HepG2 (cell line): ENCODE data around the gene MFAP4. TPM values are rescaled to one million over a fixed set of nuclear protein-coding genes. Genes with fewer than 3 reads are reported as not detected.

ENCODE experiments used
- CTCF ChIP-seq: sonication (generic); formaldehyde crosslinking; IDR thresholded peaks from 2 replicates; pipeline ENCODE4 v1.5.0; 2020; ENCODE audit warnings: mild to moderate bottlenecking, missing genetic modification reagents, moderate library complexity
- MBNL3 ChIP-seq: fragments of 250-450 bp; sonication (Bioruptor Pico); conservative IDR thresholded peaks from 2 replicates; pipeline ENCODE4 v1.8.0; 2022; ENCODE audit warnings: mild to moderate bottlenecking, inconsistent platforms
- POLR2AphosphoS2 ChIP-seq: IDR thresholded peaks from 2 replicates; pipeline ENCODE4 v1.6.1; 2011; ENCODE audit warnings: low read depth, low read length, improper control_type of control experiment
- RXRA ChIP-seq: sonication (generic); formaldehyde crosslinking; IDR thresholded peaks from 2 replicates; pipeline ENCODE4 v1.5.1; 2020; ENCODE audit warnings: missing genetic modification reagents
- SOX5 ChIP-seq: IDR thresholded peaks from 2 replicates; pipeline ENCODE4 v1.6.1; 2016; ENCODE audit warnings: borderline replicate concordance
- SSRP1 ChIP-seq: IDR thresholded peaks from 2 replicates; pipeline ENCODE4 v1.6.1; 2016; ENCODE audit warnings: control low read depth
- TCF7 ChIP-seq: sonication (generic); IDR thresholded peaks from 2 replicates; pipeline ENCODE4 v1.6.1; 2016; ENCODE audit warnings: antibody characterized with exemption, low read depth
- ZBTB34 ChIP-seq: sonication (generic); formaldehyde crosslinking; IDR thresholded peaks from 2 replicates; pipeline ENCODE4 v1.8.0; 2022; ENCODE audit warnings: mild to moderate bottlenecking, missing genetic modification reagents
- ZNF891 ChIP-seq: sonication (generic); formaldehyde crosslinking; IDR thresholded peaks from 2 replicates; pipeline ENCODE4 v1.5.0; 2020; ENCODE audit warnings: mild to moderate bottlenecking, missing genetic modification reagents
- polyA plus RNA-seq, 8 experiments: library from polyadenylated mRNA; depleted of rRNA in 3 of 8; stranded (reverse) in 7 of 8; unstranded in 1 of 8; fragments of >200 nt; fragmentation: Illumina TruSeq in 4 of 8; extraction: Trizol in 4 of 8; gene quantifications; 2 replicates each; pipeline versions ENCODE4 v1.2.1 to v1.2.3, GENCODE V29; 2011 to 2016; ENCODE audit warnings: low read depth in 4 of 8, missing spikeins in 1 of 8, mixed read lengths in 1 of 8; ENCODE audit not compliant: insufficient read depth in 1 of 8
- total RNA-seq, 5 experiments: library from RNA; depleted of rRNA; stranded (reverse); fragments of >200 nt; fragmentation: Illumina TruSeq; extraction: Trizol; gene quantifications; 2 replicates each; pipeline ENCODE4 v1.2.3, GENCODE V29; 2016; ENCODE audit warnings: low read depth in 1 of 5
- TF ChIP-seq, protein P1 (sequence below): IDR thresholded peaks from 2 replicates; pipeline ENCODE4 v1.4.0; 2020; ENCODE audit warnings: mild to moderate bottlenecking, missing genetic modification reagents
- TF ChIP-seq, protein P2 (sequence below): fragments of 450-650 bp; IDR thresholded peaks from 2 replicates; pipeline ENCODE4 v1.6.1; 2017
- TF ChIP-seq, protein P3 (sequence below), 2 experiments: IDR thresholded peaks; 2 replicates each; pipeline ENCODE4 v1.6.1; 2011 to 2012; ENCODE audit warnings: low read length in 2 of 2, borderline replicate concordance in 1 of 2, low read depth in 1 of 2, mild to moderate bottlenecking in 1 of 2, moderate library complexity in 1 of 2

The MFAP4 gene
- total and polyA plus RNA-seq, 2 of the 13 experiments (the other 11 are each of a cell fraction or from before 2014, with no cell fraction given), result 0.08 TPM; not detected in 1

DNA sequence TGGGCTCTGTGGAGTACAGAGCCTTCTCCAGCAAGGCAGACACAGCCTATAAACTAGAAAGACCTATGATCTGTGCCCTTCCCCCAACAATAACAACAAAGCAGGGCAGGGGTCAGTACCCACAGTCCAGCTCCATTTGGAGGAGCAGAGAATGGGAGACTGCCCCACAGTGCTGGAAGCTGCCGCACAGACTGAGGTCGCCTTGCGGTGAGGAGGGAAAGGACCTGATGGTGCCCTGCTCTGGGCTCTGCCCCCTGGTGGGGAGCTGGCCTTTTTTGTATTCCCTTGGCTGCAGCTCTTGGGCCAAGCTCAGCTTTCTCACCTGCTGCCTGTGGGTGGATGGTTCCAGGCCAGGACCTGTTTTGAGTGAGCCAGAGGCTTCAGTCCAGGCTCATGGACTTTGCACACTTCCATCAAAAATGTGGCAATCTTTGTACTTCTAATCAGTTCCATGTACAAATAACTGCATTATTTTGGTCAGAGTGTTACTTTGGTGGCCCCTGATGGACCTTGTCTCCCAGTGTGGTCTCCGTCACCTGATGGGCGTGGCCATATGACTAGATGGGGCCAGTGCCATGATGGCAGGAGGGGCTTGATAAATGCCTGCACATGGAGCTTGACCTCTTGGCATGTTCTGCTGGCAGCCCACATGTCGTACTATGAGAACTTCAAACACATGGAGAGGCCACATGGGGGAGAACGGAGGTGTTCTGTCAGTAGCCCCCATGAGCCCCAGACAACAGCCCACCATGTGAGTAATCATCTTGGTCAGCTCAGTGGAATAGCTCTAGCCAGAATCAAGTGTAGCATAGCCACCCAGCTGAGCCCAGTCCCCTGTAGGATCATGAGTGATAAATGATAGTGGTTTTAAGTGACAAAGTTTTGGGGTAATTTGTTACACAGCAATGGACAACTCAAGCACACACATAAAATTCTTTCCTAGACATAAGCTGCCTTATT lies 48.7 kb downstream of the MFAP4 start (continued):
- TF ChIP-seq, protein P1, sequence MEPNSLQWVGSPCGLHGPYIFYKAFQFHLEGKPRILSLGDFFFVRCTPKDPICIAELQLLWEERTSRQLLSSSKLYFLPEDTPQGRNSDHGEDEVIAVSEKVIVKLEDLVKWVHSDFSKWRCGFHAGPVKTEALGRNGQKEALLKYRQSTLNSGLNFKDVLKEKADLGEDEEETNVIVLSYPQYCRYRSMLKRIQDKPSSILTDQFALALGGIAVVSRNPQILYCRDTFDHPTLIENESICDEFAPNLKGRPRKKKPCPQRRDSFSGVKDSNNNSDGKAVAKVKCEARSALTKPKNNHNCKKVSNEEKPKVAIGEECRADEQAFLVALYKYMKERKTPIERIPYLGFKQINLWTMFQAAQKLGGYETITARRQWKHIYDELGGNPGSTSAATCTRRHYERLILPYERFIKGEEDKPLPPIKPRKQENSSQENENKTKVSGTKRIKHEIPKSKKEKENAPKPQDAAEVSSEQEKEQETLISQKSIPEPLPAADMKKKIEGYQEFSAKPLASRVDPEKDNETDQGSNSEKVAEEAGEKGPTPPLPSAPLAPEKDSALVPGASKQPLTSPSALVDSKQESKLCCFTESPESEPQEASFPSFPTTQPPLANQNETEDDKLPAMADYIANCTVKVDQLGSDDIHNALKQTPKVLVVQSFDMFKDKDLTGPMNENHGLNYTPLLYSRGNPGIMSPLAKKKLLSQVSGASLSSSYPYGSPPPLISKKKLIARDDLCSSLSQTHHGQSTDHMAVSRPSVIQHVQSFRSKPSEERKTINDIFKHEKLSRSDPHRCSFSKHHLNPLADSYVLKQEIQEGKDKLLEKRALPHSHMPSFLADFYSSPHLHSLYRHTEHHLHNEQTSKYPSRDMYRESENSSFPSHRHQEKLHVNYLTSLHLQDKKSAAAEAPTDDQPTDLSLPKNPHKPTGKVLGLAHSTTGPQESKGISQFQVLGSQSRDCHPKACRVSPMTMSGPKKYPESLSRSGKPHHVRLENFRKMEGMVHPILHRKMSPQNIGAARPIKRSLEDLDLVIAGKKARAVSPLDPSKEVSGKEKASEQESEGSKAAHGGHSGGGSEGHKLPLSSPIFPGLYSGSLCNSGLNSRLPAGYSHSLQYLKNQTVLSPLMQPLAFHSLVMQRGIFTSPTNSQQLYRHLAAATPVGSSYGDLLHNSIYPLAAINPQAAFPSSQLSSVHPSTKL (CRISPR knock-in tag), result peak; percentile 56; the same call in 1 of the 2 replicates
- TF ChIP-seq ZBTB34 (peak; percentile 88; the same call in 1 of the 2 replicates), ZNF891 (0 out of 2 replicates have a peak, but pooled peaks have one; percentile 34), TCF7 (no peak; the same call in 1 of the 2 replicates), POLR2AphosphoS2 (no peak; the same call in 1 of the 2 replicates), MBNL3 (CRISPR knock-in tag) (no peak), CTCF (CRISPR knock-in tag) (peak; percentile 96), SSRP1 (CRISPR knock-in tag) (0 out of 2 replicates have a peak, but pooled peaks have one; percentile 15), SOX5 (peak; percentile 66), RXRA (peak; percentile 91)
- TF ChIP-seq, protein P2, sequence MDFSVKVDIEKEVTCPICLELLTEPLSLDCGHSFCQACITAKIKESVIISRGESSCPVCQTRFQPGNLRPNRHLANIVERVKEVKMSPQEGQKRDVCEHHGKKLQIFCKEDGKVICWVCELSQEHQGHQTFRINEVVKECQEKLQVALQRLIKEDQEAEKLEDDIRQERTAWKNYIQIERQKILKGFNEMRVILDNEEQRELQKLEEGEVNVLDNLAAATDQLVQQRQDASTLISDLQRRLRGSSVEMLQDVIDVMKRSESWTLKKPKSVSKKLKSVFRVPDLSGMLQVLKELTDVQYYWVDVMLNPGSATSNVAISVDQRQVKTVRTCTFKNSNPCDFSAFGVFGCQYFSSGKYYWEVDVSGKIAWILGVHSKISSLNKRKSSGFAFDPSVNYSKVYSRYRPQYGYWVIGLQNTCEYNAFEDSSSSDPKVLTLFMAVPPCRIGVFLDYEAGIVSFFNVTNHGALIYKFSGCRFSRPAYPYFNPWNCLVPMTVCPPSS, result no peak
- TF ChIP-seq, protein P3, sequence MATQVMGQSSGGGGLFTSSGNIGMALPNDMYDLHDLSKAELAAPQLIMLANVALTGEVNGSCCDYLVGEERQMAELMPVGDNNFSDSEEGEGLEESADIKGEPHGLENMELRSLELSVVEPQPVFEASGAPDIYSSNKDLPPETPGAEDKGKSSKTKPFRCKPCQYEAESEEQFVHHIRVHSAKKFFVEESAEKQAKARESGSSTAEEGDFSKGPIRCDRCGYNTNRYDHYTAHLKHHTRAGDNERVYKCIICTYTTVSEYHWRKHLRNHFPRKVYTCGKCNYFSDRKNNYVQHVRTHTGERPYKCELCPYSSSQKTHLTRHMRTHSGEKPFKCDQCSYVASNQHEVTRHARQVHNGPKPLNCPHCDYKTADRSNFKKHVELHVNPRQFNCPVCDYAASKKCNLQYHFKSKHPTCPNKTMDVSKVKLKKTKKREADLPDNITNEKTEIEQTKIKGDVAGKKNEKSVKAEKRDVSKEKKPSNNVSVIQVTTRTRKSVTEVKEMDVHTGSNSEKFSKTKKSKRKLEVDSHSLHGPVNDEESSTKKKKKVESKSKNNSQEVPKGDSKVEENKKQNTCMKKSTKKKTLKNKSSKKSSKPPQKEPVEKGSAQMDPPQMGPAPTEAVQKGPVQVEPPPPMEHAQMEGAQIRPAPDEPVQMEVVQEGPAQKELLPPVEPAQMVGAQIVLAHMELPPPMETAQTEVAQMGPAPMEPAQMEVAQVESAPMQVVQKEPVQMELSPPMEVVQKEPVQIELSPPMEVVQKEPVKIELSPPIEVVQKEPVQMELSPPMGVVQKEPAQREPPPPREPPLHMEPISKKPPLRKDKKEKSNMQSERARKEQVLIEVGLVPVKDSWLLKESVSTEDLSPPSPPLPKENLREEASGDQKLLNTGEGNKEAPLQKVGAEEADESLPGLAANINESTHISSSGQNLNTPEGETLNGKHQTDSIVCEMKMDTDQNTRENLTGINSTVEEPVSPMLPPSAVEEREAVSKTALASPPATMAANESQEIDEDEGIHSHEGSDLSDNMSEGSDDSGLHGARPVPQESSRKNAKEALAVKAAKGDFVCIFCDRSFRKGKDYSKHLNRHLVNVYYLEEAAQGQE (IDR thresholded peaks at IDR 0.05; ENCODE audit: borderline replicate concordance in 1 of 2, low read depth in 1 of 2, low read length in 2 of 2), result peak in 1 of 2 experiments; percentile 31; a peak in 1 of 4 replicates
